Pulmonary artery endothelial cell (primary cell): ENCODE results near the gene ZMIZ1. TPM values are rescaled to one million over a fixed set of nuclear protein-coding genes. Genes with fewer than 3 reads are reported as not detected.

Source experiments
- DNase-seq: peaks from one replicate; pipeline ENCODE4 v3.0.0-alpha.2; 2011; ENCODE audit warnings: low read depth, low spot score
- total RNA-seq: library from RNA; depleted of rRNA; stranded (reverse); fragments of >200 nt; gene quantifications from 2 replicates; pipeline ENCODE4 v1.2.3, GENCODE V29; 2014

Gene ZMIZ1
- total RNA-seq, 1 donor from 2014 or later, result 9.3 TPM

GRCh38 chr10:79202188-79203013 lies 133.6 kb downstream of the ZMIZ1 start:
- DNase-seq, result no peak

GRCh38 chr10:79203014-79203644 lies 134.4 kb downstream of the ZMIZ1 start:
- DNase-seq, result no peak

GRCh38 chr10:79203833-79204232 lies 135.1 kb downstream of the ZMIZ1 start:
- no peak for DNase-seq

GRCh38 chr10:79206300-79207095 lies 137.7 kb downstream of the ZMIZ1 start:
- DNase-seq, result no peak

GRCh38 chr10:79207096-79207357 lies 138.3 kb downstream of the ZMIZ1 start:
- no peak for DNase-seq

- no peak for DNase-seq
Observed at GRCh38 chr10:79207726-79208125, 139.0 kb downstream of the ZMIZ1 start.

GRCh38 chr10:79208251-79208983 lies 139.7 kb downstream of the ZMIZ1 start:
- no peak for DNase-seq

- DNase-seq, result no peak
Observed at GRCh38 chr10:79209340-79209739, 140.6 kb downstream of the ZMIZ1 start.

GRCh38 chr10:79209831-79210230 lies 141.1 kb downstream of the ZMIZ1 start:
- no peak for DNase-seq

GRCh38 chr10:79210672-79211071 lies 141.9 kb downstream of the ZMIZ1 start:
- no peak for DNase-seq

- no peak for DNase-seq
Observed at GRCh38 chr10:79211616-79212015, 142.8 kb downstream of the ZMIZ1 start.

GRCh38 chr10:79215531-79215930 lies 146.8 kb downstream of the ZMIZ1 start:
- no peak for DNase-seq

GRCh38 chr10:79219322-79219957 lies 150.7 kb downstream of the ZMIZ1 start:
- DNase-seq, result no peak

- DNase-seq, result no peak
Observed at GRCh38 chr10:79220307-79220706, 151.5 kb downstream of the ZMIZ1 start.

- DNase-seq, result no peak
Observed at GRCh38 chr10:79221110-79222051, 152.6 kb downstream of the ZMIZ1 start.

- no peak for DNase-seq
Observed at GRCh38 chr10:79222186-79222585, 153.4 kb downstream of the ZMIZ1 start.

GRCh38 chr10:79223091-79224048 lies 154.6 kb downstream of the ZMIZ1 start:
- peak; percentile 39 for DNase-seq

GRCh38 chr10:79224263-79224949 lies 155.6 kb downstream of the ZMIZ1 start:
- no peak for DNase-seq
